Psoas muscle (tissue), 8 donors: ENCODE data around the gene ZNF12. TPM values are rescaled to one million over a fixed set of nuclear protein-coding genes. Genes with fewer than 3 reads are reported as not detected.
"Not testable (repeated sequence)": the region's sequence is repeated elsewhere in the genome, so short reads cannot be mapped to it uniquely, and the experiment has no call there.

Experiments
- ATAC-seq, 4 donors: fragments of 200-7000 bp; cut with Tn5 transposase; one replicate each; pipeline ENCODE4 v1.9.1; 2020; ENCODE audit warnings: moderate library complexity in 3 of 4, mild to moderate bottlenecking in 2 of 4
- DNase-seq, 2 donors: peaks; one replicate each; pipeline ENCODE4 v3.0.0-alpha.2; 2020
- H3K27ac ChIP-seq: fragments of 200-600 bp; one replicate; pipeline ENCODE4 v1.8.0; 2022
- H3K27me3 ChIP-seq, 3 donors: fragments of 200-600 bp in 1 of 3; one replicate each; pipeline versions ENCODE4 v1.6.1 to v1.8.0; 2013 to 2022; ENCODE audit warnings: low read length in 2 of 3, mild to moderate bottlenecking in 2 of 3, moderate library complexity in 1 of 3; ENCODE audit not compliant: insufficient read depth in 3 of 3
- H3K36me3 ChIP-seq, 2 donors: fragments of 200-600 bp in 1 of 2; one replicate each; pipeline versions ENCODE4 v1.6.1 to v1.8.0; 2013 to 2022; ENCODE audit warnings: low read depth in 1 of 2, mild to moderate bottlenecking in 1 of 2, moderate library complexity in 1 of 2; ENCODE audit not compliant: insufficient read depth in 1 of 2
- H3K4me1 ChIP-seq: fragments of 200-600 bp; one replicate; pipeline ENCODE4 v1.8.0; 2022
- H3K4me3 ChIP-seq: fragments of 200-600 bp; one replicate; pipeline ENCODE4 v1.8.0; 2022; ENCODE audit warnings: mild to moderate bottlenecking
- H3K9me3 ChIP-seq: fragments of 200-600 bp; one replicate; pipeline ENCODE4 v1.8.0; 2022
- CTCF ChIP-seq: fragments of 200-600 bp; IDR thresholded peaks from one replicate; pipeline ENCODE4 v1.8.0; 2022; ENCODE audit warnings: antibody characterized with exemption
- WGBS, 3 donors: extraction: QIAGEN DNeasy Blood & Tissue Kit; methylation state at CpG; one replicate each; pipeline versions ENCODE4 v1.1.6 to v1.1.7; 2013; 5-methylcytosine and 5-hydroxymethylcytosine counted together
- intact Hi-C, 2 donors: fragments of 100-400 bp; cut with DNase I; formaldehyde crosslinking; loops; one replicate each; pipeline versions ENCODE4 v1.11.0 to v1.14.2; 2022
- long read RNA-seq, 2 donors: library from polyadenylated mRNA; unstranded; transcript quantifications; one replicate each; pipeline ENCODE4 v2.0.0, GENCODE V29; 2021
- polyA plus RNA-seq, 3 donors: library from polyadenylated mRNA; stranded (reverse); fragments of 200-250 nt; gene quantifications; one replicate each; pipeline ENCODE4 v1.2.3, GENCODE V29; 2013
- total RNA-seq, 4 donors: library from RNA; stranded (reverse); fragmentation: NEBNext Ultra II Directional in 2 of 4; extraction: Animal tissue kit (Norgen Biotek cat#: 25700) in 2 of 4; gene quantifications; one replicate each; pipeline versions ENCODE4 v1.2.1 to v1.2.4, GENCODE V29; 2021 to 2023
- donor health status: healthy with polysubstance abuse.
- donor health status: DM: no; HTN: no; CAD: no; lungs with moderate emphysema.
- donor health status: Bipolar disorder and iron deficiency.
- donor health status: healthy.
- donor health status: DM: yes; HTN: yes; CAD: no.
- donor health status: DM: no; HTN: no; CAD: no.
- donor health status: DM: no; HTN: no; CAD: no.
- donor health status: DM: yes; HTN: yes; CAD: no.

The ZNF12 gene
- 10 to 100 TPM in 2 of 4 donors, 1 to 10 TPM in 2; 7.6 to 13.6 (median 11.0) TPM for total RNA-seq
- polyA plus RNA-seq: 10 to 100 TPM in 1 of 3 donors, 1 to 10 TPM in 2; 5.1 to 13.5 (median 7.7) TPM
- long read RNA-seq, donor 1, full-length matches to known transcripts: 11 of 12 reads
- long read RNA-seq, donor 1, partial matches to known transcripts: 0 of 12 reads
- long read RNA-seq, donor 1, other reads (novel, unspliced or antisense): 1 of 12 reads
- long read RNA-seq, donor 2, full-length matches to known transcripts: 24 of 38 reads
- long read RNA-seq, donor 2, partial matches to known transcripts: 3 of 38 reads
- long read RNA-seq, donor 2, other reads (novel, unspliced or antisense): 11 of 38 reads

DNA sequence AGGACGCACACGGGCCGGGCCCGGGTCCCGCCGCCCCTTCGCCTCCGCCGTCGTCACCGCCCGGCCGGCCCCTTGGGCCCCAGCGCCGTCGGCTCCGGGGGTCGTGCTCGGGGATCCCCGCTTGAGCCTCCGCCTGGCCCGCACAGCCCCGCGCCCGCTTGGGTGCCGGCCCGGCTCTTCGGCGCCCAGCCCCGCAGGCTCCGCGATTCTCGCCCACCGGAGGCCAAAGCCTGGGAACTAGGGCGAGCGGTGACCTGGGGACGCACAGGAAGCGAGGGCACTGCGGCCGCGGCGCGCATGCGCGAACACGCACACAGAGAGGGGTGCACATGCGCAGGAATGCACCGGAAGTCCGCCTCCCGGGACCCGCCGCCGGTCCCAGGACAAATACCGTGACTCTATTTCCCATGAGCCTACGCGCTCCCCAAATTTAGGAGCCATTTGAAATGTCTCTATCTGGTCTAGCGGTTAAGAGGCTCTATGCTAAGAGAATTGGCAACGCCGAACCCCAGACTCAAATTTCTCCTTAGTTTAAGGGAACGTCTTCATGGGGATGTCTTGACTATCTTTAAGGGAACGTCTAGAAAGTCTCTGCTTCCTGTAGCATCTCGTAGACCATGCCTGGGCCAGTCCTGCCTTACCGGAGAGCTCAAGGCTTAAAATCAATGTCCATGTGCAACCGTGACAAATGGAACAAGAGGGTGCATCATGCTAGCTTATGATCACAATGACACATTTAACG lies at the start of gene ZNF12:
Gene ZNF12, minus strand, starts transcription at position 282 of the 742 bp plus-strand sequence. CDS start 1,774 bp downstream, outside the sequence.
- H3K27ac ChIP-seq: peak within 1 kb of the TSS; percentile 87
- H3K4me3 ChIP-seq: peak within 1 kb of the TSS; percentile 99
- H3K9me3 ChIP-seq: no peaks in the 10 kb centered on the region
- peaks cover 5 to 23% of the 10 kb centered on the region in 2 donors for H3K36me3 ChIP-seq
- intact Hi-C loops: no loop called here
- DNase-seq (peak; percentile 98 to 99), ATAC-seq (peak; percentile 100)
- H3K27me3 ChIP-seq: no peaks in the 10 kb centered on the region
- WGBS, 3 donors: 1% methylated on average over 35 to 65 of the region's 65 CpGs
- H3K4me1 ChIP-seq: peaks cover 17% of the 10 kb centered on the region
- no peak for TF ChIP-seq CTCF

GRCh38 chr7:6753964-6754363 lies 47.2 kb upstream of the ZNF12 start, which contains the start of gene RSPH10B2:
Gene RSPH10B2, plus strand, starts transcription at chr7:6754103. Its CDS starts 3,575 bp downstream, at chr7:6757678.
- DNase-seq, H3K4me1 ChIP-seq, H3K9me3 ChIP-seq, H3K27ac ChIP-seq, H3K4me3 ChIP-seq, H3K27me3 ChIP-seq, H3K36me3 ChIP-seq, intact Hi-C loops: not testable (repeated sequence)
- WGBS, 3 donors: 17 to 24% (median 19%) methylated on average over 8 to 23 of the region's 38 CpGs
- ATAC-seq: peak; percentile 30 to 64 (median 50)

GRCh38 chr7:6750173-6750572 lies 43.4 kb upstream of the ZNF12 start:
- H3K36me3 ChIP-seq: peaks cover 0 to 28% of the 10 kb centered on the region in 2 donors
- H3K4me1 ChIP-seq, DNase-seq, intact Hi-C loops, H3K27me3 ChIP-seq, H3K4me3 ChIP-seq, H3K9me3 ChIP-seq, H3K27ac ChIP-seq: not testable (repeated sequence)
- WGBS, 3 donors: 96 to 100% (median 97%) methylated on average over 3 to 4 of the region's 6 CpGs
- peak in 2 of 4 donors; percentile 14 to 21 for ATAC-seq

GRCh38 chr7:6749335-6749734 lies 42.6 kb upstream of the ZNF12 start:
- H3K27me3 ChIP-seq, H3K9me3 ChIP-seq, H3K4me1 ChIP-seq, ATAC-seq, intact Hi-C loops, H3K4me3 ChIP-seq, H3K27ac ChIP-seq, DNase-seq: not testable (repeated sequence)
- 86 to 89% (median 86%) methylated on average over 5 to 6 of the region's 12 CpGs for WGBS, 3 donors
- H3K36me3 ChIP-seq: peaks cover 0 to 28% of the 10 kb centered on the region in 2 donors

DNA sequence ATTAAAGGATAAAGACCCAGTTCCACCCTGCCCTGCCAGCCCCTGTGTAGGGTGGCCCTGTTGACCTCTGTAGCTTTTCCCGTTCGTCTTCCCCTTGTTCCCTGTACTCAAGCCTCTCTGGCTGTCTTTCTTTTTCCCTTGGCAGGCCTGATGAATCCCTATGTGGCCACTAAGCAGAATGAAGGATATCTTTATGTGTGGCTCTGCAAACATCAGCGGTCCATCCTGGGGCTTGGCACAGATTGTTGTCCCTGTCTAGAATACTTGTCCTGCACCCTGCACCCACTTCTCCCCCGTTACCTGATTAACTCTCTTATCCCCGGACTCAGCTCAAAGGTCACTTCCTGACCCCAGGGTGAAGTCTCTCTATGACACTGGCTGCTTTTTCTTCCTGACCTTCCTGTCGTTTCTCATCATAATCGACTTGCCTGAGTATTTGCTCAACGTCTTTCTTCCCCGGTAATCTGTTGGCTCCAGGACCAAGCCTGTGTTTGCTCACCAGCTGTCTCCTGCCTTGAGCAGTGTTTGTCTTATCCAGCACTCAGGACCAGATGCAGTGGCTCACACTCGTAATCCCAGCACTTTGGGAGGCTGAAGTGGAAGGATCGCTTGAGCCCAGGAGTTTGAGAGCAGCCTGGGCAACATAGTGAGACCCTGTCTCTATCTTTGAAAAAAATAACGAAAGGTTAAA lies 37.8 kb upstream of the ZNF12 start:
- WGBS, 3 donors: 92 to 100% (median 95%) methylated on average over 1 of the region's 12 CpGs
- peaks cover 0 to 48% of the 10 kb centered on the region in 2 donors for H3K36me3 ChIP-seq
- DNase-seq, H3K4me1 ChIP-seq, H3K27ac ChIP-seq, H3K27me3 ChIP-seq, intact Hi-C loops, H3K9me3 ChIP-seq, ATAC-seq, H3K4me3 ChIP-seq: not testable (repeated sequence)

GRCh38 chr7:6738415-6738814 lies 31.7 kb upstream of the ZNF12 start:
- H3K4me3 ChIP-seq, intact Hi-C loops, H3K27me3 ChIP-seq, DNase-seq, H3K4me1 ChIP-seq, H3K27ac ChIP-seq, ATAC-seq, H3K9me3 ChIP-seq: not testable (repeated sequence)
- 92 to 99% (median 95%) methylated on average over 4 to 6 of the region's 11 CpGs for WGBS, 3 donors
- H3K36me3 ChIP-seq: peaks cover 0 to 81% of the 10 kb centered on the region in 2 donors
